Astrocyte (in vitro differentiated cells and primary cell): Measurements from ENCODE around the gene SAMHD1.

ENCODE experiments used
- CTCF ChIP-seq: IDR thresholded peaks from 2 replicates; pipeline ENCODE4 v1.5.1; 2011; ENCODE audit warnings: low read depth, mild to moderate bottlenecking, inconsistent platforms, low read length, moderate library complexity; ENCODE audit not compliant: insufficient read depth
- EZH2 ChIP-seq: IDR thresholded peaks from 2 replicates; pipeline ENCODE4 v1.6.1; 2012; ENCODE audit warnings: mild to moderate bottlenecking, low read length, inconsistent platforms; ENCODE audit not compliant: insufficient read depth

DNA sequence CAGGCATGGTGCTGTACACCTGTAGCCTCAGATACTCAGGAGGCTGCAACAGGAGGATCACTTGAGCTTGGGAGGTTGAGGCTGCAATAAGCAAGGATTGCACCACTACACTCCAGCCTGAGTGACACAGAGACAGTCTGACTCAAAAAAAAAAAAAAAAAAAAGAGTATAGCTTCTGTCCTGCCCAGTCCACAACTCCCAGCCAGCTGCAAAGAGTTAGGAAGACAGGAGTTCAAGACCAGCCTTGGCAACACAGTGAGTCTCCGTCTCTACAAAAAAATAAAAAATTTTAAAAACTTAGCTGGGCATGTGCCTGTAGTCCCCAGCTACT lies 103.8 kb downstream of the SAMHD1 start:
- TF ChIP-seq CTCF: no peak
- TF ChIP-seq EZH2: no peak
